HAP-1 (cell line): ENCODE results near the gene HCAR1.
"Not testable (repeated sequence)": the region's sequence is repeated elsewhere in the genome, so short reads cannot be mapped to it uniquely, and the experiment has no call there.

Experiments used
- DNase-seq, 2 experiments: peaks; one replicate each; pipeline ENCODE4 v3.0.0-alpha.2; 2016 to 2020; ENCODE audit warnings: low spot score in 2 of 2
- H3K27me3 ChIP-seq: fragments of 250-450 bp; sonication (Bioruptor Pico); 2 replicates; pipeline ENCODE4 v1.5.1; 2020; ENCODE audit warnings: low read depth, mild to moderate bottlenecking, moderate library complexity
- H3K36me3 ChIP-seq: fragments of 250-450 bp; sonication (Bioruptor Pico); replicated peaks from 2 replicates; pipeline ENCODE4 v1.5.1; 2020; ENCODE audit warnings: mild to moderate bottlenecking
- H3K4me1 ChIP-seq: fragments of 250-450 bp; sonication (Bioruptor Pico); 2 replicates; pipeline ENCODE4 v1.5.1; 2020; ENCODE audit warnings: mild to moderate bottlenecking
- H3K4me3 ChIP-seq: fragments of 250-450 bp; sonication (Bioruptor Pico); 2 replicates; pipeline ENCODE4 v1.5.1; 2020; ENCODE audit warnings: mild to moderate bottlenecking, moderate library complexity
- H3K9me3 ChIP-seq: fragments of 250-450 bp; sonication (Bioruptor Pico); 2 replicates; pipeline ENCODE4 v1.5.1; 2020; ENCODE audit warnings: mild to moderate bottlenecking, moderate library complexity
- in situ Hi-C: fragments of 300-500 bp; cut with MboI; formaldehyde crosslinking; loops from 3 replicates; pipeline ENCODE4 v1.14.3; 2020; ENCODE audit warnings: low sequenced_read_pairs, inconsistent platforms, mixed read lengths

Gene HCAR1

GRCh38 chr12:122703841-122704240, 26.8 kb downstream of the HCAR1 start:
- in situ Hi-C loops, DNase-seq, H3K4me3 ChIP-seq, H3K36me3 ChIP-seq, H3K9me3 ChIP-seq, H3K27me3 ChIP-seq, H3K4me1 ChIP-seq: not testable (repeated sequence)

GRCh38 chr12:122702890-122703611, 27.6 kb downstream of the HCAR1 start, which contains the start of gene HCAR2:
TSS of gene HCAR2 (minus strand) at chr12:122703357. CDS start at chr12:122703283, 74 bp downstream.
- H3K9me3 ChIP-seq, H3K4me3 ChIP-seq, H3K36me3 ChIP-seq, H3K4me1 ChIP-seq, DNase-seq, H3K27me3 ChIP-seq, in situ Hi-C loops: not testable (repeated sequence)

GRCh38 chr12:122701481-122701880, 29.2 kb downstream of the HCAR1 start:
- in situ Hi-C loops, H3K4me1 ChIP-seq: not testable (repeated sequence)

GRCh38 chr12:122700038-122700710, 30.5 kb downstream of the HCAR1 start:
- H3K36me3 ChIP-seq, DNase-seq, H3K4me3 ChIP-seq, H3K27me3 ChIP-seq, in situ Hi-C loops, H3K9me3 ChIP-seq, H3K4me1 ChIP-seq: not testable (repeated sequence)

More at GRCh38 chr12:122701481-122701880, 29.2 kb downstream of the HCAR1 start:
- not testable (repeated sequence) for DNase-seq, H3K36me3 ChIP-seq, H3K4me3 ChIP-seq, H3K9me3 ChIP-seq, H3K27me3 ChIP-seq

GRCh38 chr12:122696922-122697321, 33.7 kb downstream of the HCAR1 start:
- DNase-seq, H3K9me3 ChIP-seq, H3K36me3 ChIP-seq, H3K4me3 ChIP-seq, in situ Hi-C loops, H3K27me3 ChIP-seq, H3K4me1 ChIP-seq: not testable (repeated sequence)

- Histone ChIP-seq H3K9me3 (no peaks in the 10 kb centered on the region), H3K27me3 (no peaks in the 10 kb centered on the region), H3K4me1 (no peaks in the 10 kb centered on the region), H3K36me3 (no peaks in the 10 kb centered on the region), H3K4me3 (no peak overlapping the region)
- DNase-seq: no peak
- in situ Hi-C loops: no loop called here
These were observed 39.1 kb downstream of the HCAR1 start for GRCh38 chr12:122691566-122691965.

- no peaks in the 10 kb centered on the region for H3K4me1 ChIP-seq
- H3K9me3 ChIP-seq: no peaks in the 10 kb centered on the region
- in situ Hi-C loops: no loop called here
- no peaks in the 10 kb centered on the region for H3K27me3 ChIP-seq
- H3K36me3 ChIP-seq: no peaks in the 10 kb centered on the region
- no peak overlapping the region for H3K4me3 ChIP-seq
- DNase-seq: no peak
These were observed 42.4 kb downstream of the HCAR1 start for GRCh38 chr12:122688291-122688690.

GRCh38 chr12:122687086-122687485, 43.6 kb downstream of the HCAR1 start:
- H3K4me3 ChIP-seq: no peak overlapping the region
- in situ Hi-C loops: no loop called here
- no peaks in the 10 kb centered on the region for H3K27me3 ChIP-seq
- no peaks in the 10 kb centered on the region for H3K9me3 ChIP-seq
- H3K4me1 ChIP-seq: no peaks in the 10 kb centered on the region
- no peaks in the 10 kb centered on the region for H3K36me3 ChIP-seq
- no peak for DNase-seq

GRCh38 chr12:122686538-122686937, 44.1 kb downstream of the HCAR1 start:
- no peak for DNase-seq
- in situ Hi-C loops: no loop called here
- Histone ChIP-seq H3K4me1 (no peaks in the 10 kb centered on the region), H3K36me3 (no peaks in the 10 kb centered on the region), H3K9me3 (no peaks in the 10 kb centered on the region), H3K27me3 (no peaks in the 10 kb centered on the region), H3K4me3 (no peak overlapping the region)

GRCh38 chr12:122684297-122684813, 46.3 kb downstream of the HCAR1 start:
- H3K4me3 ChIP-seq: no peak overlapping the region
- in situ Hi-C loops: no loop called here
- H3K9me3 ChIP-seq: no peaks in the 10 kb centered on the region
- no peaks in the 10 kb centered on the region for H3K4me1 ChIP-seq
- H3K36me3 ChIP-seq: no peaks in the 10 kb centered on the region
- no peak for DNase-seq
- no peaks in the 10 kb centered on the region for H3K27me3 ChIP-seq

- Histone ChIP-seq H3K4me1 (no peaks in the 10 kb centered on the region), H3K36me3 (no peaks in the 10 kb centered on the region), H3K27me3 (no peaks in the 10 kb centered on the region), H3K9me3 (no peaks in the 10 kb centered on the region), H3K4me3 (no peak overlapping the region)
- no peak for DNase-seq
- in situ Hi-C loops: no loop called here
These were observed 48.8 kb downstream of the HCAR1 start for GRCh38 chr12:122681814-122682213.

- H3K27me3 ChIP-seq, H3K4me1 ChIP-seq, H3K4me3 ChIP-seq, in situ Hi-C loops, DNase-seq, H3K9me3 ChIP-seq, H3K36me3 ChIP-seq: not testable (repeated sequence)
These were observed 49.7 kb downstream of the HCAR1 start for GRCh38 chr12:122680989-122681388.

- H3K36me3 ChIP-seq, H3K27me3 ChIP-seq, H3K4me3 ChIP-seq, H3K4me1 ChIP-seq, in situ Hi-C loops, H3K9me3 ChIP-seq, DNase-seq: not testable (repeated sequence)
These were observed 53.9 kb downstream of the HCAR1 start for GRCh38 chr12:122676781-122677180.
